GM12864 (cell line): ENCODE results near the gene CSF2RB.

ENCODE experiments used
- DNase-seq: peaks from one replicate; pipeline ENCODE4 v3.0.0-alpha.2; 2011; ENCODE audit warnings: low read depth
- H3K4me3 ChIP-seq: 2 replicates; pipeline ENCODE4 v1.5.1; 2011; ENCODE audit warnings: mild to moderate bottlenecking, low read depth, low read length, control low read depth
- TF ChIP-seq, protein P1 (sequence below): IDR thresholded peaks from 2 replicates; pipeline ENCODE4 v1.5.1; 2011; ENCODE audit warnings: low read depth, mild to moderate bottlenecking, moderate library complexity, low read length, control low read depth, inconsistent platforms; ENCODE audit errors: missing control alignments

The CSF2RB gene

DNA sequence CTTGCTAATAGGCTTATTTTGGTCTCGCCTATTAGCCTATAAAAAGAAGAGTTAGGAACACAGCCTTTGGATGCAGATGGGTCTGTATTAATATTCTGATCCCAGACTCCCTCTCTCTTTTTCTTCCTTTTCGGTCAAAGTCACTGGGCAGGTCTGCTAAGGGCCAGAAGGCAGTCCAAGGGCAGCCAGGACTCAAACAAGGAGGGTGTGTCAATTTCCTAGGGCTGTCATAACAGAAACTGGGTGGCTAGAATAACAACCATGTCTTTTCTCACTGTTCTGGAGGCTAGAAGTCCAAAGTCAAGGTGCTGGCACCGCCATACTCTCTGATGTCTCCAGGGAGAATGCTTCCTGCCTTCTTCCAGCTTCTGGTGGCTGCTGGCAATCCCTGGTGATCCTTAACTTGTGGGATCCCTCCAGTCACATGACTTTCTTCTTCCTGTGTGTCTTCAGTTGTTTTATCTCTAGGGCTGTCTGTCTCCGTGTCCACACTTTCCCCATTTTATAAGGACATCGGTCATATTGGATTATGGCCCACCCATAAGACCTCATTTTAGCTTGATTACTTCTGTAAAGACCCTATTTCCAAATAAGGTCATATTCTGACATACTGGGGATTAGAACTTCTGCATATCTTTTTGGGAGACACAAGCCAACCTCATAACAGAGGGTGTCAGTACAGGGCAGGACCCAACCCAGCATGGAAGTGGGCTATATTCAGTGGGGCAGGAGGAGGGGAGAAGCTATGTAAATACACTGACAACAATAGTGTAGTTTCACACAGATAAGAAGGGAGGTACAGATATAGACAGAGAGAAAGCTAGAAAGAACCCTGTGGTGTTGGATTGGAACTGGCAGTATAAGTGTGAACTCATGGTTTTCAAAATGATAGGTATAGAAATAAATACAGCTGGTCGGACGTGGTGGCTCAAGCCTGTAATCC is 5.9 kb upstream of the CSF2RB start:
- no peak overlapping the region for H3K4me3 ChIP-seq
- TF ChIP-seq, protein P1, sequence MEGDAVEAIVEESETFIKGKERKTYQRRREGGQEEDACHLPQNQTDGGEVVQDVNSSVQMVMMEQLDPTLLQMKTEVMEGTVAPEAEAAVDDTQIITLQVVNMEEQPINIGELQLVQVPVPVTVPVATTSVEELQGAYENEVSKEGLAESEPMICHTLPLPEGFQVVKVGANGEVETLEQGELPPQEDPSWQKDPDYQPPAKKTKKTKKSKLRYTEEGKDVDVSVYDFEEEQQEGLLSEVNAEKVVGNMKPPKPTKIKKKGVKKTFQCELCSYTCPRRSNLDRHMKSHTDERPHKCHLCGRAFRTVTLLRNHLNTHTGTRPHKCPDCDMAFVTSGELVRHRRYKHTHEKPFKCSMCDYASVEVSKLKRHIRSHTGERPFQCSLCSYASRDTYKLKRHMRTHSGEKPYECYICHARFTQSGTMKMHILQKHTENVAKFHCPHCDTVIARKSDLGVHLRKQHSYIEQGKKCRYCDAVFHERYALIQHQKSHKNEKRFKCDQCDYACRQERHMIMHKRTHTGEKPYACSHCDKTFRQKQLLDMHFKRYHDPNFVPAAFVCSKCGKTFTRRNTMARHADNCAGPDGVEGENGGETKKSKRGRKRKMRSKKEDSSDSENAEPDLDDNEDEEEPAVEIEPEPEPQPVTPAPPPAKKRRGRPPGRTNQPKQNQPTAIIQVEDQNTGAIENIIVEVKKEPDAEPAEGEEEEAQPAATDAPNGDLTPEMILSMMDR = no peak
- no peak for DNase-seq

DNA sequence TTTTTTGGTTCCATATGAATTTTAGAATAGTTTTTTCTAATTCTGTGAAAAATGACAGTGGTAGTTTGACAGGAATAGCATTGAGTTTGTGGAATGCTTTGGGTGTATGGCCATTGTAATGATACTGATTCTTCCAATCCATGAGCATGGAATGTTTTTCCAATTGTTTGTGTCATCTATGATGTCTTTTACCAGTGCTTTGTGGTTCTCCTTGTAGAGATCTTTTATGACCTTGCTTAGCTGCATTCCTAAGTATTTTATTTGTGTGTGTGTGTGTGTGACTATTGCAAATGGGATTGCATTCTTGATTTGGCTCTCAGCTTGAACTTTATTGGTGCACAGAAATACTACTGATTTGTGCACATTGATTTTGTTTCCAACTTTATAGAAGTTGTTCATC is 3.0 kb upstream of the CSF2RB start:
- no peak overlapping the region for H3K4me3 ChIP-seq
- TF ChIP-seq, protein P1 = no peak
- DNase-seq = no peak

DNA sequence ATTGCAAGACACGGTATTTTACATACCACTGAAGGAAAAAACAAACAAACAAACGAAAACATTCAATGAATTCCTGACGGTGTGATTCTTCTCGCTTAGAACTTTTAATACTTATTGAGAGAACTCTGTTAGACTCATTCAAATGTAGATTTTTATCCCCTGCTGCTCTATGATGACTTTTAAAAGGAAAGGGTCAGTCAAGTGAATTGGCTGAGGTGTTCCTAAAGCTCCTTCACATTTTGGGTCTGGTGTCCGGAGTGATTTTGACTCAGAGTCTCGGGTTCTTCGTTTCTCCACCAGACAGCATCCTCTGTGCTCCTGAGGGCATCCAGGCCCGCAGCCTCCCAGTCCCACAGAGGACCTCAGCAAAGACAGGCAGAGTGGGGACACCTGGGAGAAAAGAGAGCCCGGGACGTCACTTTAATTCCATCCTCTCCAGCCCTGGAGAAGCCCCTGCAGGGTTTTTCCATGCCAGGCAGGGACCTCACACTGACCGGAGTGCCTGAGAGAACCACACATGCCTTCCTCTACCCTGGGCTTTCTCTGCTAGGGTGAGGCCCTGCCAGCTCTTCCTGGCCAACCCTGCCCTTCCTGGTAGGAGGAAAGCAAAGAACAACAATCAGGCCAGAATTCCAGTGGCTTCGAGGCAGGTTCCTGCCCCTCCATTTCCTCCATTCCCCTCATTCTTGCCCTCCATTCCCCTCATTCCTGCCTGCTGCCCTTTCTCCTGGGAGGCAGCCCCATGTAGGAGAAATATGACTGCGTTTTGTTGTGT is 1.4 kb upstream of the CSF2RB start:
- TF ChIP-seq, protein P1 = no peak
- no peak overlapping the region for H3K4me3 ChIP-seq
- no peak for DNase-seq

DNA sequence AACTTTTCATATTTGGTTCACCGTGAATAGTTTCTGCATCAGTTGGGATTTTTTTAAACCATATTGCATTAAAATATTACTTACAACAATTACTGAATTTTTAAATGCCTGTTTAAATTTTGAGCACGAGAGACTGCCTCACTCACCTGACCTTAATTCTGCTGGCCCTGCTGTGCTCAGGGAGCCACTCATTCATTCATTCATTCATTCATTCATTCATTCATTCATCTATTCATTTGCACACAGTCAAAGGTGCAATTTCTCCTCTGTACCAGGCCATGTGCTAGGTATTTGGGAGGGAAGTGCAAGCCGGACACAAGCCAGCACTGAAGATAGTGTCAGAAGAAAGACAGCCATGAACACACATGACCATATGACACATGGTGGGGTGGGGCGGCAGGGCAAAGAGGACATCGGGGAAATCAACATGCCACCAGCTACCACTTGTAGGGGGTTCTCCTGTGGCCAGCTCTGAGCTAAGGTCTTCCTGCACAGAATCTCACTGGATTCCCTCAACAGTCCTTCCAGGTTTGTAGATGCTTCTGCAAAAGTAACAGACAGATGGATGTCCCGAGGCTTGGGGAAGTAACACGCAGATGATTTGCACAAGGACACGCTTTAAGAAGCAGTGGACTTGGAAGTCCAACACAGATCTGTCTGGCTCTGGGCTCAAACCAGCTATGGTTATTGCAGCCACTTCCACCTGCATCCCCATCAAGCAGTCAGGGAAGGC is 568 bp upstream of the CSF2RB start:
- TF ChIP-seq, protein P1 = no peak
- no peak for DNase-seq
- peak overlapping the region; percentile 67; the same call in 1 of the 2 replicates for H3K4me3 ChIP-seq

DNA sequence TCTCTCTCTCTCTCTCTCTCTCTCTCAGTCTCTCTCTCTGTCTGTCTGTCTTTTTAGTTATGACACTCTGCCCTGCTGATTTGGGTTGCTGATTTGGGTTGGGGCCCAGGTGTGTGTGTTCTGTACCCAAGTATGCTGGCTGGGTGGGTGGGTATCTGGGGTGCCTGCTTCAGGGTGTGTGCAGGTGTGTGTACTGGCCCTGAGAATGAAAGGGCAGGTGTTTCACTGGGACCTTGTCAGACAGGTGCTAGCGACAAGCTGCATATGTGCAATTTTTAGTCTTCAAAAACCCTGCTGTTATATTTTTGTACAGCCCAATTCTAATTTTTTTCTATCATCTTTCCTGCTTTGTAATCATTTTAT is 943 bp downstream of the CSF2RB start:
- DNase-seq = no peak
- peak overlapping the region; percentile 67 for H3K4me3 ChIP-seq
- TF ChIP-seq, protein P1 = no peak

DNA sequence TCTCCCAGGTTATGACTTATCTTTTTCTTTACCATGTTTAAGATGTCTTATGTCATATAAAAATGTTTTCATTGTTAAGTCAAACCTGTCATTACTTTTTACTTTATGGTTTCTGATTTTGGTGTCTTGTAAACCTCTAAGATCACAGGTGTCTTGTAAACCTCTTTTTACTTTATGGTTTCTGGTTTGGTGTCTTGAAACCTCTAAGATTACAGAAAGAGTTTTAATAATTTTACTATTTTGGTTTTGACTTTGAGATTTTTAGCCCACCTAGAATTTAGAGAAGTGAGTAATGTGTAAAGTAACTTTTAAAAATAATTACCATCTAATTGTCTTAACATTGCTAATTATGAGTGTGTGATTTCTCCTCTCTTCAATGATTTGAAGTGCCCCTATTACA is 2.6 kb downstream of the CSF2RB start:
- DNase-seq = no peak
- TF ChIP-seq, protein P1 = no peak
- no peak overlapping the region; the same call in 1 of the 2 replicates for H3K4me3 ChIP-seq
